Fibroblast of lung (primary cell): ENCODE results near the gene SETX. TPM values are rescaled to one million over a fixed set of nuclear protein-coding genes. Genes with fewer than 3 reads are reported as not detected.

Experiments used
- DNase-seq, 2 donors: peaks; one replicate each; pipeline versions ENCODE4 v3.0.0 to v3.0.0-alpha.2; 2010; ENCODE audit warnings: low read depth in 2 of 2
- H2AFZ ChIP-seq: 2 replicates; pipeline ENCODE4 v1.5.1; 2012; ENCODE audit warnings: low read length, control low read depth, inconsistent platforms
- H3K27ac ChIP-seq: 2 replicates; pipeline ENCODE4 v1.5.1; 2011; ENCODE audit warnings: low read length, control low read depth; ENCODE audit not compliant: insufficient read depth
- H3K27me3 ChIP-seq: 2 replicates; pipeline ENCODE4 v1.5.1; 2011; ENCODE audit warnings: mild to moderate bottlenecking, low read length; ENCODE audit not compliant: control insufficient read depth, insufficient read depth
- H3K36me3 ChIP-seq: 2 replicates; pipeline ENCODE4 v1.5.1; 2011; ENCODE audit warnings: low read length; ENCODE audit not compliant: control insufficient read depth, insufficient read depth
- H3K4me1 ChIP-seq: 2 replicates; pipeline ENCODE4 v1.5.1; 2011; ENCODE audit warnings: low read length; ENCODE audit not compliant: control insufficient read depth, insufficient read depth; ENCODE audit errors: extremely low read depth
- H3K4me2 ChIP-seq: 2 replicates; pipeline ENCODE4 v1.5.1; 2011; ENCODE audit warnings: low read length, control low read depth; ENCODE audit not compliant: insufficient read depth; ENCODE audit errors: extremely low read depth
- H3K4me3 ChIP-seq, 4 experiments: fragments of 200-600 bp in 1 of 4; sonication (generic) in 1 of 4; replicated peaks in 1 of 4; 2 replicates each; pipeline ENCODE4 v1.5.1; 2011 to 2016; ENCODE audit warnings: low read length in 4 of 4, low read depth in 3 of 4, mild to moderate bottlenecking in 3 of 4, control low read depth in 2 of 4, inconsistent platforms in 1 of 4, mixed read lengths in 1 of 4; ENCODE audit not compliant: insufficient read depth in 1 of 4; ENCODE audit errors: control extremely low read depth in 1 of 4
- H3K79me2 ChIP-seq: 2 replicates; pipeline ENCODE4 v1.5.1; 2012; ENCODE audit warnings: mild to moderate bottlenecking, low read length, inconsistent platforms; ENCODE audit not compliant: control insufficient read depth, insufficient read depth
- H3K9ac ChIP-seq: 2 replicates; pipeline ENCODE4 v1.5.1; 2011; ENCODE audit warnings: mild to moderate bottlenecking, low read length, control low read depth; ENCODE audit not compliant: insufficient read depth
- H3K9me3 ChIP-seq: 2 replicates; pipeline ENCODE4 v1.5.1; 2012; ENCODE audit warnings: low read depth, low read length; ENCODE audit not compliant: control insufficient read depth, insufficient read depth
- H4K20me1 ChIP-seq: 2 replicates; pipeline ENCODE4 v1.5.1; 2011; ENCODE audit warnings: low read length; ENCODE audit not compliant: control insufficient read depth, insufficient read depth; ENCODE audit errors: extremely low read depth
- CTCF ChIP-seq, 2 donors: IDR thresholded peaks in 1 of 2; conservative IDR thresholded peaks in 1 of 2; 1 replicate in 1 of 2; 2 replicates in 1 of 2; pipeline ENCODE4 v1.5.1; 2011 to 2012; ENCODE audit warnings: low read length in 2 of 2, control low read depth in 1 of 2, inconsistent platforms in 1 of 2, low read depth in 1 of 2, mild to moderate bottlenecking in 1 of 2
- EZH2 ChIP-seq: IDR thresholded peaks from 2 replicates; pipeline ENCODE4 v1.5.1; 2012; ENCODE audit warnings: low read length, control low read depth, mild to moderate bottlenecking; ENCODE audit errors: missing control alignments
- polyA plus RNA-seq, 2 donors: library from polyadenylated mRNA; depleted of rRNA in 1 of 2; stranded (reverse) in 1 of 2; unstranded in 1 of 2; fragments of >200 nt; gene quantifications; 2 replicates each; pipeline ENCODE4 v1.2.1, GENCODE V29; 2011 to 2012; ENCODE audit warnings: missing spikeins in 1 of 2
- total RNA-seq: library from RNA; depleted of rRNA; stranded (reverse); fragments of >200 nt; gene quantifications from 2 replicates; pipeline ENCODE4 v1.2.1, GENCODE V29; 2014

SETX gene
- total and polyA plus RNA-seq, 2 donors (not counting 1 experiment from before 2014, with no cell fraction given) = 31.5 to 78.3 TPM

GRCh38 chr9:132267660-132268059, 87.1 kb downstream of the SETX start:
- no peak overlapping the region for H3K9ac ChIP-seq
- H3K4me2 ChIP-seq = no peak overlapping the region
- no peaks in the 10 kb centered on the region for H3K27me3 ChIP-seq
- TF ChIP-seq EZH2 (no peak), CTCF (conservative IDR thresholded peaks at IDR 0.05 in 1 of 2, IDR thresholded peaks at IDR 0.05 in 1 of 2; ENCODE audit: low read depth in 1 of 2, low read length in 2 of 2) (no peak)
- no peak for DNase-seq
- no peaks in the 10 kb centered on the region for H3K4me1 ChIP-seq
- H3K9me3 ChIP-seq = no peaks in the 10 kb centered on the region
- H2AFZ ChIP-seq = no peak overlapping the region
- H4K20me1 ChIP-seq = no peaks in the 10 kb centered on the region
- H3K27ac ChIP-seq = no peak overlapping the region
- no peak overlapping the region for H3K4me3 ChIP-seq
- H3K36me3 ChIP-seq = peaks cover 16% of the 10 kb centered on the region
- no peaks in the 10 kb centered on the region for H3K79me2 ChIP-seq

DNA sequence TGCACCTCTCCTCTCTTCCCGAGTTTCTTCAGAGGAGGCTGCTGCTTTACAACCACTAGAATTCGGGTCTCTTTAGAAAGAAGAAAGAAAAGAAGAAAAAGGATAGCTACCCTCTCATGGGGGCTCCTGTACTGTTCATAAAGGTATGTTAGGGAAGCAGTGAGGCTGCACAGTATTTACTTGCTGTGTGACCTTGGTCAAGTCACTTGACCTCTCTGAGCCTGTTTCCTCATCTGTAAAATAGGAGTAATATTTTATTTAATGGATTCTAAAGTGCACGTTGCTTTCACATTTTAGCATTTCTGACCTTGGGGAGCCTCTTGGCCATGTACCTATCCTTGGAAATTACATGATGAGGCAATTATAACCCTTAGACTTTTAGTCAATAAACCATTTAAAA, 88.8 kb downstream of the SETX start:
- H2AFZ ChIP-seq = no peak overlapping the region
- no peaks in the 10 kb centered on the region for H3K27me3 ChIP-seq
- DNase-seq = no peak
- H3K9me3 ChIP-seq = no peaks in the 10 kb centered on the region
- H3K4me2 ChIP-seq = no peak overlapping the region
- H3K4me3 ChIP-seq = no peak overlapping the region
- no peaks in the 10 kb centered on the region for H3K79me2 ChIP-seq
- no peak overlapping the region for H3K9ac ChIP-seq
- H3K27ac ChIP-seq = no peak overlapping the region
- no peak for TF ChIP-seq EZH2
- no peaks in the 10 kb centered on the region for H3K4me1 ChIP-seq
- H4K20me1 ChIP-seq = no peaks in the 10 kb centered on the region
- peaks cover 21% of the 10 kb centered on the region for H3K36me3 ChIP-seq

DNA sequence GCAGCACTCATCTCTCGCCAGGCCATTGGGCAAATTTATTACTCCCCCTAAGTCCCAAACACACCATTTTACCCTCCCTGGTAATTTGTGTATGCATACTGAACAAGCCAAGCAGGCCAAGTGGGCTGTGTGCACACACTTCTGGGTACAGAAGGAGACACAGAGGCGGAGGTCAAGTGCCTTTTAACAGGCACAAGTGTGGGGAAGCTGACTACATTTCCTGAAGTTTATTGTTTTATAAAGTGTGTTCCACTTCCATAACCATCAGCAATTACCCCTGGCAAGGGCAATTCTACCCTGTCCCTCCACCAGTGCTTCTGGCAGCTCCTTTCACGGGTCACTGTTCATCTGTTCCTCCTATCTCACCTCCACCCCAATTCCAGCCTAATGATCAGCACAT, 93.9 kb downstream of the SETX start:
- Histone ChIP-seq H3K4me3 (no peak overlapping the region), H4K20me1 (no peaks in the 10 kb centered on the region), H3K4me1 (no peaks in the 10 kb centered on the region), H3K36me3 (peaks cover 13% of the 10 kb centered on the region), H3K4me2 (no peak overlapping the region), H3K79me2 (no peaks in the 10 kb centered on the region), H3K9ac (no peak overlapping the region), H3K27me3 (no peaks in the 10 kb centered on the region), H2AFZ (no peak overlapping the region), H3K9me3 (no peaks in the 10 kb centered on the region), H3K27ac (no peak overlapping the region)
- TF ChIP-seq EZH2 = no peak
- TF ChIP-seq CTCF (conservative IDR thresholded peaks at IDR 0.05 in 1 of 2, IDR thresholded peaks at IDR 0.05 in 1 of 2; ENCODE audit: low read depth in 1 of 2, low read length in 2 of 2) = no peak
- no peak for DNase-seq
